Activated CD8-positive, alpha-beta T cell treated with anti-CD3 and anti-CD28 coated beads for 36 hours (primary cell): Measurements from ENCODE around the gene ZNF862. TPM values are rescaled to one million over a fixed set of nuclear protein-coding genes. Genes with fewer than 3 reads are reported as not detected.

Experiments
- ATAC-seq: fragments of 200-7000 bp; cut with Tn5 transposase; one replicate; pipeline ENCODE4 v1.10.0; 2021; ENCODE audit warnings: mild to moderate bottlenecking, moderate library complexity
- CTCF ChIA-PET: fragments of 350-600 bp; sonication (Branson Sonifier 250); formaldehyde crosslinking; loops from one replicate; lab custom pipeline; 2021; ENCODE audit warnings: antibody characterized with exemption; lab: Charles Lee
- POLR2A ChIA-PET: fragments of 350-600 bp; sonication (Branson Sonifier 250); formaldehyde crosslinking; loops from one replicate; lab custom pipeline; 2021; ENCODE audit warnings: antibody characterized with exemption; lab: Charles Lee
- DNase-seq: peaks from one replicate; pipeline ENCODE4 v3.0.0-alpha.2; 2020
- H3K27ac Mint-ChIP-seq: one replicate; pipeline ENCODE4 v1.8.0; 2021; ENCODE audit warnings: mild to moderate bottlenecking, mixed read lengths
- H3K27me3 Mint-ChIP-seq: one replicate; pipeline ENCODE4 v1.8.0; 2021; ENCODE audit warnings: mixed read lengths
- H3K36me3 Mint-ChIP-seq: one replicate; pipeline ENCODE4 v1.8.0; 2021; ENCODE audit warnings: low read depth, mixed read lengths
- H3K4me1 Mint-ChIP-seq: one replicate; pipeline ENCODE4 v1.8.0; 2021; ENCODE audit warnings: low read depth, mixed read lengths
- H3K4me3 Mint-ChIP-seq: one replicate; pipeline ENCODE4 v1.8.0; 2021; ENCODE audit warnings: mild to moderate bottlenecking, moderate library complexity, mixed read lengths
- H3K9me3 Mint-ChIP-seq: one replicate; pipeline ENCODE4 v1.8.0; 2021; ENCODE audit warnings: mixed read lengths
- CTCF ChIP-seq: fragments of 200-600 bp; IDR thresholded peaks from one replicate; pipeline ENCODE4 v1.8.0; 2022; ENCODE audit warnings: antibody characterized with exemption, mild to moderate bottlenecking
- intact Hi-C: fragments of 100-400 bp; cut with micrococcal nuclease; formaldehyde crosslinking; loops from one replicate; pipeline ENCODE4 v1.10.0; 2022
- total RNA-seq, 2 experiments: library from RNA; stranded (reverse); gene quantifications; one replicate each; pipeline ENCODE4 v1.2.3, GENCODE V29; 2021

Gene ZNF862
- total RNA-seq, 2 experiments from 2014 or later: 11.0 to 12.4 TPM

- ChIA-PET POLR2A (interaction anchor here (1.0 kb wide), 1 partner anchor 22 kb away, joined by 3 read pairs; no protein-coding TSS in a partner anchor), CTCF (interaction anchor here (1.0 to 3.2 kb wide), 12 partner anchors 7 to 146 kb away, joined by 3 to 9 read pairs (median 3); partner anchors contain the start of gene ZNF862)
- Mint-ChIP-seq H3K36me3 (no peaks in the 10 kb centered on the region), H3K27ac (no peak overlapping the region), H3K4me3 (no peak overlapping the region), H3K4me1 (no peaks in the 10 kb centered on the region), H3K9me3 (no peaks in the 10 kb centered on the region), H3K27me3 (no peaks in the 10 kb centered on the region)
- TF ChIP-seq CTCF: no peak
- ATAC-seq (no peak), DNase-seq (no peak)
- intact Hi-C loops: no loop called here
Observed at GRCh38 chr7:149806726-149807125, 31.4 kb upstream of the ZNF862 start.

GRCh38 chr7:149808311-149808710 lies 29.9 kb upstream of the ZNF862 start:
- DNase-seq: no peak
- no peak overlapping the region for H3K27ac Mint-ChIP-seq
- CTCF ChIA-PET: interaction anchor here (1.1 to 3.2 kb wide), 4 partner anchors 9 to 75 kb away, joined by 4 to 9 read pairs (median 6); partner anchors contain the start of gene ZNF862
- ATAC-seq: no peak
- H3K4me3 Mint-ChIP-seq: no peak overlapping the region
- no peak for TF ChIP-seq CTCF
- no peaks in the 10 kb centered on the region for H3K27me3 Mint-ChIP-seq
- POLR2A ChIA-PET: interaction anchor here (0.7 kb wide), 1 partner anchor 12 kb away, joined by 3 read pairs; no protein-coding TSS in a partner anchor
- H3K4me1 Mint-ChIP-seq: peaks cover 5% of the 10 kb centered on the region
- H3K36me3 Mint-ChIP-seq: no peaks in the 10 kb centered on the region
- intact Hi-C loops: no loop called here
- H3K9me3 Mint-ChIP-seq: no peaks in the 10 kb centered on the region

- TF ChIP-seq CTCF: no peak
- no peaks in the 10 kb centered on the region for H3K27me3 Mint-ChIP-seq
- intact Hi-C loops: no loop called here
- H3K36me3 Mint-ChIP-seq: no peaks in the 10 kb centered on the region
- H3K27ac Mint-ChIP-seq: no peak overlapping the region
- DNase-seq (no peak), ATAC-seq (no peak)
- peaks cover 7% of the 10 kb centered on the region for H3K4me1 Mint-ChIP-seq
- no peaks in the 10 kb centered on the region for H3K9me3 Mint-ChIP-seq
- CTCF ChIA-PET: interaction anchor here (1.6 to 3.2 kb wide), 2 partner anchors 9 to 74 kb away, joined by 4 to 9 read pairs; no protein-coding TSS in a partner anchor
- no peak overlapping the region for H3K4me3 Mint-ChIP-seq
- POLR2A ChIA-PET: no interaction called here
Observed at GRCh38 chr7:149809215-149809614, 29.0 kb upstream of the ZNF862 start.

- Mint-ChIP-seq H3K36me3 (no peaks in the 10 kb centered on the region), H3K9me3 (no peaks in the 10 kb centered on the region), H3K27me3 (no peaks in the 10 kb centered on the region), H3K27ac (no peak overlapping the region), H3K4me1 (peaks cover 7% of the 10 kb centered on the region), H3K4me3 (no peak overlapping the region)
- intact Hi-C loops: no loop called here
- ChIA-PET POLR2A (no interaction called here), CTCF (no interaction called here)
- TF ChIP-seq CTCF: peak; percentile 31
- DNase-seq (no peak), ATAC-seq (no peak)
Observed at GRCh38 chr7:149811221-149811620, 27.0 kb upstream of the ZNF862 start.

GRCh38 chr7:149811831-149812490 lies 26.2 kb upstream of the ZNF862 start:
- Mint-ChIP-seq H3K36me3 (no peaks in the 10 kb centered on the region), H3K27me3 (no peaks in the 10 kb centered on the region), H3K9me3 (no peaks in the 10 kb centered on the region), H3K4me3 (no peak overlapping the region), H3K27ac (no peak overlapping the region), H3K4me1 (peaks cover 7% of the 10 kb centered on the region)
- ChIA-PET POLR2A (no interaction called here), CTCF (interaction anchor here (1.5 kb wide), 1 partner anchor 28 kb away, joined by 4 read pairs; no protein-coding TSS in a partner anchor)
- DNase-seq: no peak
- ATAC-seq: no peak
- intact Hi-C loops: no loop called here
- TF ChIP-seq CTCF: no peak
